Calu3 (cell line): Measurements from ENCODE around the gene MAPK8IP1. TPM values are rescaled to one million over a fixed set of nuclear protein-coding genes. Genes with fewer than 3 reads are reported as not detected.

Source experiments
- BruUV-seq: library from RNA; stranded (reverse); fragments of 400-500 nt; replicated peaks from 2 replicates; lab custom pipeline; 2021; lab: Mats Ljungman, UMichigan
- CTCF ChIA-PET: fragments of 300-600 bp; sonication (Branson Sonifier 250); formaldehyde crosslinking; loops from one replicate; lab custom pipeline; 2022; ENCODE audit warnings: antibody characterized with exemption; lab: Charles Lee
- DNase-seq: peaks from one replicate; pipeline ENCODE4 v3.0.0; 2022
- H3K27ac Mint-ChIP-seq: one replicate; pipeline ENCODE4 v1.8.0; 2022; ENCODE audit warnings: mixed read lengths; ENCODE audit not compliant: unreplicated experiment
- H3K27me3 Mint-ChIP-seq: one replicate; pipeline ENCODE4 v1.8.0; 2022; ENCODE audit warnings: mixed read lengths; ENCODE audit not compliant: unreplicated experiment
- H3K36me3 Mint-ChIP-seq: one replicate; pipeline ENCODE4 v1.8.0; 2022; ENCODE audit warnings: mild to moderate bottlenecking, moderate library complexity, mixed read lengths; ENCODE audit not compliant: insufficient read depth, unreplicated experiment
- H3K4me1 Mint-ChIP-seq: one replicate; pipeline ENCODE4 v1.8.0; 2022; ENCODE audit warnings: mild to moderate bottlenecking, low read depth, mixed read lengths; ENCODE audit not compliant: unreplicated experiment
- H3K4me3 Mint-ChIP-seq: one replicate; pipeline ENCODE4 v1.8.0; 2022; ENCODE audit warnings: mild to moderate bottlenecking, low read depth, moderate library complexity, mixed read lengths; ENCODE audit not compliant: unreplicated experiment
- H3K9me3 Mint-ChIP-seq: one replicate; pipeline ENCODE4 v1.8.0; 2022; ENCODE audit warnings: low read depth, mixed read lengths; ENCODE audit not compliant: unreplicated experiment
- intact Hi-C: fragments of 100-400 bp; cut with micrococcal nuclease; formaldehyde crosslinking; loops from one replicate; pipeline ENCODE4 v1.10.0; 2022; ENCODE audit not compliant: unreplicated experiment
- total RNA-seq: library from RNA; stranded (reverse); gene quantifications from 2 replicates; pipeline ENCODE4 v1.2.3, GENCODE V29; 2022
- TF ChIP-seq, protein P1 (sequence below): fragments of 200-600 bp; IDR thresholded peaks from one replicate; pipeline ENCODE4 v1.8.0; 2022; ENCODE audit warnings: antibody characterized with exemption; ENCODE audit not compliant: unreplicated experiment

MAPK8IP1 gene
- total RNA-seq, 1 experiment from 2014 or later = 4.1 TPM

DNA sequence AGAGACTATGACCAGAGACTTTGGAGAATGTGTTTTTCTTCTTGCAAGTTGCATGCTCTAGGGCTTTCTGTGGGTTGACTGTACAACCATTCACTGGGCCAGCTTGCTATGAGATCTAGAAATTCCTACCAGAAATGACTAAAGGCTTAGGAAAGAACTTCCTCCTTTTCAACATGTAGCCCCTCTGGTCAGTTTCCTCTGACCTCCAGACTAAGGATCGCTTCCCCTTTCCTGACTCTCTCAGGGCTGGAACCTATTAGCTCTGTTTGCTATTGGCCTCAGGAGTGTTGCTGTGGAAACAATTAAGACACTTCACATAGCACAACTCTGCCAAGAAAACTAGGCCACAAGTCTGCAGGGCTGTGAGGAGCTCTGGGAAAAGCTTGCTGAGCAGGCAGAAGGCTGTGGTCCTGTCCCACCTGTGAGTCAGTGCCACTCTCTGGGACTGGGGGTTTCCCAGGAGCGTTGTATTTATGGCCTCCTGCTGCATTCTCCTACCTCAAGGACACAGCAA, 27.4 kb upstream of the MAPK8IP1 start:
- intact Hi-C loops = no loop called here
- Mint-ChIP-seq H3K36me3 (peaks cover 6% of the 10 kb centered on the region), H3K9me3 (no peaks in the 10 kb centered on the region), H3K27ac (no peak overlapping the region), H3K4me1 (no peaks in the 10 kb centered on the region), H3K4me3 (no peak overlapping the region), H3K27me3 (no peaks in the 10 kb centered on the region)
- BruUV-seq = no TSS peak
- CTCF ChIA-PET = no interaction called here
- TF ChIP-seq, protein P1, sequence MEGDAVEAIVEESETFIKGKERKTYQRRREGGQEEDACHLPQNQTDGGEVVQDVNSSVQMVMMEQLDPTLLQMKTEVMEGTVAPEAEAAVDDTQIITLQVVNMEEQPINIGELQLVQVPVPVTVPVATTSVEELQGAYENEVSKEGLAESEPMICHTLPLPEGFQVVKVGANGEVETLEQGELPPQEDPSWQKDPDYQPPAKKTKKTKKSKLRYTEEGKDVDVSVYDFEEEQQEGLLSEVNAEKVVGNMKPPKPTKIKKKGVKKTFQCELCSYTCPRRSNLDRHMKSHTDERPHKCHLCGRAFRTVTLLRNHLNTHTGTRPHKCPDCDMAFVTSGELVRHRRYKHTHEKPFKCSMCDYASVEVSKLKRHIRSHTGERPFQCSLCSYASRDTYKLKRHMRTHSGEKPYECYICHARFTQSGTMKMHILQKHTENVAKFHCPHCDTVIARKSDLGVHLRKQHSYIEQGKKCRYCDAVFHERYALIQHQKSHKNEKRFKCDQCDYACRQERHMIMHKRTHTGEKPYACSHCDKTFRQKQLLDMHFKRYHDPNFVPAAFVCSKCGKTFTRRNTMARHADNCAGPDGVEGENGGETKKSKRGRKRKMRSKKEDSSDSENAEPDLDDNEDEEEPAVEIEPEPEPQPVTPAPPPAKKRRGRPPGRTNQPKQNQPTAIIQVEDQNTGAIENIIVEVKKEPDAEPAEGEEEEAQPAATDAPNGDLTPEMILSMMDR = no peak
- no peak for DNase-seq

DNA sequence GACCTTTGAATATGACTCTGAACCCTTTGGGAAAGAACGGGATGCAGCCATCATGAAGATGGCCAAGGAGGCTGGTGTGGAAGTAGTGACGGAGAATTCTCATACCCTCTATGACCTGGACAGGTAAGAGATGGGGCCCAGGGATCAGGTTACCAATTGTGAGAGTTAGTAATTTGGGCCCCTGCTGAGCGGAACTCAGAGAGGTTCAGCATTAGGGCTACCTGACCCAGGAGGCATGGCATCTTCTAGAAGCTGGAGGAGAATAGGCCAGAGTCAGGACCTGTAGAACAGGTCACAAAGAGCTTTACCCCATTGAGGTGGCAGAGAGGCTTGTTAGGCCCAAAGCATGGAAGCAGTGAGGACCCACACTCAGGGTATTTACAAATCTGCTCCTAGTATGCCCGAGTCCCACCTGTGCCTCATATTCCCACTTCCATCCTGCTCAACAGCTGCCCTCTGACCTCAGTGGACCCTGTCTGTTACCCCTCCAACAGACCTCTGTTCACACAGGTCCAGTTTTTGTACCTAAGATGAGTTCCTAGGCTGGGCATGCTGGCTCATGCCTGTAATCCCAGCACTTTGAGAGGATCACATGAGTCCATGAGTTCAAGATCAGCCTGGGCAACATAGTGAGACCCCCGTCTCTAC, 26.6 kb upstream of the MAPK8IP1 start:
- H3K9me3 Mint-ChIP-seq = no peaks in the 10 kb centered on the region
- TF ChIP-seq, protein P1 = no peak
- intact Hi-C loops = no loop called here
- no peaks in the 10 kb centered on the region for H3K4me1 Mint-ChIP-seq
- H3K4me3 Mint-ChIP-seq = no peak overlapping the region
- H3K36me3 Mint-ChIP-seq = peaks cover 6% of the 10 kb centered on the region
- H3K27ac Mint-ChIP-seq = no peak overlapping the region
- CTCF ChIA-PET = interaction anchor here (0.6 kb wide), 1 partner anchor 8 kb away, joined by 3 read pairs; no protein-coding TSS in a partner anchor
- DNase-seq = no peak
- no peaks in the 10 kb centered on the region for H3K27me3 Mint-ChIP-seq
- no TSS peak for BruUV-seq

DNA sequence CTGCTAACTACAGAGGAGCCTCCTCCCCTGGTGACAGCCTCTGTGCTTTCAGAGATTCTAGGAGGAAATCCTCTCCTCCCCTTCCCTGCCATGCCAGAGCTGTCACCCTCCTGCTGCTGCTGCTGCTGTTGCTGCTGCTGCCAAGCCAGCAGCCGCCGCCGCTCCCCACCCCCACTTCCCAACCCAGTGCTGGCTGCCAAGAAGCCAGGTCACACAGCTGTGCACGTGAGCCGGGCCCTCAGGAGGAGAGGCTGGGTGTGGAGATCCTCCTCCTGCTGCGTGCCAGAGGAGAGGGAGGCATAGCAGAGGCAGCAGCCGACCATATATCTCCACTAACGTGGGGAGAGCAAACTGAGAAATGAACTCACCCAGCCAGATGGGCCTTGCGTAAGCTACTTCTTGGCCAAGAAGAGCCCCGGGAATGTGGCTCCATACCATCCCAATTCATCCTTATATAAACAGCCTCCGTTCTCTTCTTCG, 25.8 kb upstream of the MAPK8IP1 start:
- no TSS peak for BruUV-seq
- Mint-ChIP-seq H3K4me3 (no peak overlapping the region), H3K27ac (no peak overlapping the region), H3K4me1 (no peaks in the 10 kb centered on the region), H3K27me3 (no peaks in the 10 kb centered on the region), H3K9me3 (no peaks in the 10 kb centered on the region), H3K36me3 (peaks cover 6% of the 10 kb centered on the region)
- TF ChIP-seq, protein P1 = no peak
- CTCF ChIA-PET = no interaction called here
- intact Hi-C loops = no loop called here
- no peak for DNase-seq

DNA sequence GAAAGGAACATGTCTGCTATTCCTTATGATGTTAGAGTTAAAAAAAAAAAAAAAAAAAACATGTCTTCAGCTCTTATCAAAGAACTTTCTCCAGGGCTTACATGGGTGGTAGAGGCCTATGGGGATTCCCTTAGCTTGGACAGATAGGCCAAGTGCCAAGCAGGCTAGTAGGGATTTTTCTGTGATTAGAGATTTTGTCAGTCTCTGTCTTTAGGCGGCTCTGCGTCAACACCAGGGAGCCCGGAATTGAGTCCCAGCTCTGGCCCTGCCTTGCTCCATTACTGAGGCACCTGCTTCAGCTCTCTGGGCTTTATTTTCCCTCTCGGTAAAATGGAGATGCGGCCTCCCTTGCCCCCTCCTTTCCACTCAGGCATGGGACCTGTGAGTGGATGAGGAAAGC, 25.1 kb upstream of the MAPK8IP1 start:
- Mint-ChIP-seq H3K27ac (no peak overlapping the region), H3K9me3 (no peaks in the 10 kb centered on the region), H3K36me3 (peaks cover 8% of the 10 kb centered on the region), H3K4me3 (no peak overlapping the region), H3K27me3 (no peaks in the 10 kb centered on the region), H3K4me1 (no peaks in the 10 kb centered on the region)
- TF ChIP-seq, protein P1 = no peak
- intact Hi-C loops = no loop called here
- CTCF ChIA-PET = interaction anchor here (1.0 kb wide), 1 partner anchor 16 kb away, joined by 3 read pairs; no protein-coding TSS in a partner anchor
- no peak for DNase-seq
- no TSS peak for BruUV-seq
